ENCODE data around the gene P4HTM. TPM values are rescaled to one million over a fixed set of nuclear protein-coding genes. Genes with fewer than 3 reads are reported as not detected.

The P4HTM gene
- total and polyA plus RNA-seq, 2 of the 8 experiments (the other 6 are each of a cell fraction or from before 2014, with no cell fraction given): 19.1 to 25.4 TPM

DNA sequence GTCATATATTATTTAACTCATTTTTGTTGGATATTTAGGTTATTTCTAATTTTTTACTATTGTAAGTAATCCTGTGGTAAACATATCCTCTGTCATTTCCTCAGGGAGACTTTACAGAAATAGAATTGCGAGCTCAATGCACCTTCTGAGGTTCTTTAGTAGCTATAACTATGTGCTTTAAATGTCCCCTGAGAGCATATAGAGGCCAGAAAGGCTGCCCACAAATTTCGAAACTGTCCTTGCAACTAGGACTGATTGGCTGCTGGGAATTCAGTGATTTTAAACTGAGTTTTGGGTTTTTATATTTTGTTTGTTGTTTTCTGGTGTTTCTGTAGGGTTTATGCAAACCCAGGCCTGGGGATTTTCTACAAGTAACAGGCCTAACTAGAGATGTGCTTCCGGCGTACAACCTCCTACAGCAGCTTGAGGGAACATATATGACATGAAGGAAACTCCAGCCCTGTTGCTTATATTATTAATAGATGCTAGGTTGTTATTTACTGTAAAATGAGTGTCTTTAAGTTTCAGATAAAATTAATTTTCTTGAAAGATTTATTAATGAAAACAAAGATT is 29.1 kb upstream of the P4HTM start:
- H2BK15ac ChIP-seq (ENCODE audit: low read length): no peak overlapping the region
- POLR2A ChIA-PET (ENCODE audit: partially characterized antibody): interaction anchor here (0.7 kb wide), 1 partner anchor 10 kb away, joined by 3 read pairs; no protein-coding TSS in a partner anchor
- TF ChIP-seq SRF (IDR thresholded peaks at IDR 0.05; ENCODE audit: low read depth, low read length) (no peak), PHF8 (conservative IDR thresholded peaks at IDR 0.05; ENCODE audit: low read depth, low read length) (no peak), RNF2 (IDR thresholded peaks at IDR 0.05; ENCODE audit: borderline replicate concordance, low read depth, low read length, missing control alignments, poor library complexity, severe bottlenecking) (no peak), YY1 (IDR thresholded peaks at IDR 0.05; ENCODE audit: low read depth, low read length) (no peak), JUND (IDR thresholded peaks at IDR 0.05; ENCODE audit: low read length) (no peak), TAF7 (optimal IDR thresholded peaks at IDR 0.05; ENCODE audit: borderline replicate concordance, low read depth, low read length) (no peak), CHD1 (IDR thresholded peaks at IDR 0.05; ENCODE audit: low read depth, low read length) (no peak), GTF2F1 (IDR thresholded peaks at IDR 0.05; ENCODE audit: borderline replicate concordance, low read depth, low read length) (no peak)
- TF ChIP-seq, protein P1, sequence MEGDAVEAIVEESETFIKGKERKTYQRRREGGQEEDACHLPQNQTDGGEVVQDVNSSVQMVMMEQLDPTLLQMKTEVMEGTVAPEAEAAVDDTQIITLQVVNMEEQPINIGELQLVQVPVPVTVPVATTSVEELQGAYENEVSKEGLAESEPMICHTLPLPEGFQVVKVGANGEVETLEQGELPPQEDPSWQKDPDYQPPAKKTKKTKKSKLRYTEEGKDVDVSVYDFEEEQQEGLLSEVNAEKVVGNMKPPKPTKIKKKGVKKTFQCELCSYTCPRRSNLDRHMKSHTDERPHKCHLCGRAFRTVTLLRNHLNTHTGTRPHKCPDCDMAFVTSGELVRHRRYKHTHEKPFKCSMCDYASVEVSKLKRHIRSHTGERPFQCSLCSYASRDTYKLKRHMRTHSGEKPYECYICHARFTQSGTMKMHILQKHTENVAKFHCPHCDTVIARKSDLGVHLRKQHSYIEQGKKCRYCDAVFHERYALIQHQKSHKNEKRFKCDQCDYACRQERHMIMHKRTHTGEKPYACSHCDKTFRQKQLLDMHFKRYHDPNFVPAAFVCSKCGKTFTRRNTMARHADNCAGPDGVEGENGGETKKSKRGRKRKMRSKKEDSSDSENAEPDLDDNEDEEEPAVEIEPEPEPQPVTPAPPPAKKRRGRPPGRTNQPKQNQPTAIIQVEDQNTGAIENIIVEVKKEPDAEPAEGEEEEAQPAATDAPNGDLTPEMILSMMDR (IDR thresholded peaks at IDR 0.05; ENCODE audit: control extremely low read depth in 1 of 3, insufficient read depth in 1 of 3, low read depth in 1 of 3, low read length in 3 of 3): no peak
- TF ChIP-seq, protein P2, sequence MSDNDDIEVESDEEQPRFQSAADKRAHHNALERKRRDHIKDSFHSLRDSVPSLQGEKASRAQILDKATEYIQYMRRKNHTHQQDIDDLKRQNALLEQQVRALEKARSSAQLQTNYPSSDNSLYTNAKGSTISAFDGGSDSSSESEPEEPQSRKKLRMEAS (IDR thresholded peaks at IDR 0.05): no peak

More for the DNA sequence above, 29.1 kb upstream of the P4HTM start:
- Histone ChIP-seq H3K4me1 (replicated peaks in 1 of 4; ENCODE audit: control insufficient read depth in 3 of 4, insufficient read depth in 4 of 4, low read length in 3 of 4) (peaks cover 3 to 8% (median 5%) of the 10 kb centered on the region in 4 experiments; a peak in 6 of 7 replicates), H2BK20ac (ENCODE audit: low read length) (no peak overlapping the region), H3K27ac (ENCODE audit: low read depth, low read length) (no peak overlapping the region), H2BK12ac (ENCODE audit: low read depth, low read length) (no peak overlapping the region), H2AFZ (ENCODE audit: low read length) (no peak overlapping the region), H4K20me1 (replicated peaks in 1 of 2; ENCODE audit: control insufficient read depth in 1 of 2, insufficient read depth in 2 of 2, low read length in 2 of 2) (no peaks in the 10 kb centered on the region), H4K8ac (ENCODE audit: extremely low read depth, insufficient read depth, low read length) (no peak overlapping the region), H3K79me2 (ENCODE audit: control insufficient read depth in 1 of 2, insufficient read depth in 2 of 2, low read length in 2 of 2) (peaks cover 0 to 11% of the 10 kb centered on the region in 2 experiments; a peak in 2 of 4 replicates), H2BK120ac (replicated peaks; ENCODE audit: low read depth, low read length) (no peak overlapping the region), H4K5ac (ENCODE audit: insufficient read length, low read depth, low read length) (no peak overlapping the region), H3K23me2 (ENCODE audit: low read depth, low read length) (no peaks in the 10 kb centered on the region), H3K4me3 (ENCODE audit: extremely low read depth in 1 of 4, insufficient read depth in 2 of 4, low read depth in 3 of 4, low read length in 4 of 4) (no peak overlapping the region), H3K4me2 (ENCODE audit: insufficient read depth in 1 of 2, low read depth in 2 of 2, low read length in 2 of 2) (no peak overlapping the region), H3K27me3 (replicated peaks in 1 of 4; ENCODE audit: control insufficient read depth in 3 of 4, extremely low read depth in 1 of 4, insufficient read depth in 3 of 4, low read length in 3 of 4) (no peaks in the 10 kb centered on the region), H3K18ac (ENCODE audit: extremely low read depth, low read length) (no peak overlapping the region), H3K14ac (ENCODE audit: insufficient read length) (no peak overlapping the region), H3K4ac (replicated peaks; ENCODE audit: insufficient read length, low read depth, low read length) (no peak overlapping the region), H3K36me3 (ENCODE audit: control insufficient read depth in 2 of 4, insufficient read depth in 4 of 4, low read length in 3 of 4) (peaks cover 0 to 16% (median 6%) of the 10 kb centered on the region in 4 experiments; a peak in 4 of 8 replicates), H3K79me1 (ENCODE audit: low read depth, low read length) (peaks cover 10% of the 10 kb centered on the region), H4K91ac (replicated peaks; ENCODE audit: insufficient read length, low read length) (no peak overlapping the region), H3K9ac (replicated peaks in 1 of 4; ENCODE audit: extremely low read depth in 1 of 4, low read depth in 3 of 4, low read length in 3 of 4) (no peak overlapping the region), H2AK5ac (ENCODE audit: low read depth, low read length) (no peak overlapping the region), H3K9me3 (ENCODE audit: insufficient read depth in 2 of 2, low read depth in 1 of 2, low read length in 1 of 2) (no peaks in the 10 kb centered on the region), H2BK5ac (ENCODE audit: low read depth, low read length) (no peak overlapping the region), H3K23ac (ENCODE audit: insufficient read length) (no peak overlapping the region), H3K56ac (replicated peaks; ENCODE audit: insufficient read length, low read depth, low read length) (no peak overlapping the region)
- CTCF ChIA-PET (ENCODE audit: partially characterized antibody): interaction anchor here (0.5 to 1.7 kb wide), 3 partner anchors 221 to 412 kb away, joined by 3 to 5 read pairs (median 4); no protein-coding TSS in a partner anchor
- 95% methylated on average over 4 of the region's 4 CpGs; no CpG with 5 or more reads in 1 of the 2 experiments for WGBS, 2 experiments (ENCODE audit: extremely low coverage in 1 of 2, insufficient coverage in 1 of 2, insufficient read length in 1 of 2, insufficient replicate concordance in 2 of 2, low coverage in 1 of 2, low lambda C conversion rate in 2 of 2, missing lambda C conversion rate in 1 of 2)
- FAIRE-seq (no peak), DNase-seq (ENCODE audit: low read depth in 1 of 2, low spot score in 2 of 2) (no peak)

All from H1 (cell line).